ENCODE data around the gene PI4KA.
"Not testable (repeated sequence)": the region's sequence is repeated elsewhere in the genome, so short reads cannot be mapped to it uniquely, and the experiment has no call there.

Gene PI4KA

GRCh38 chr22:20746431-20747189 is 112.0 kb downstream of the PI4KA start:
- no peak for DNase-seq

- no peak for DNase-seq
Measured at GRCh38 chr22:20745119-20745518, 113.5 kb downstream of the PI4KA start.

- no peak for DNase-seq
Measured at GRCh38 chr22:20744456-20744855, 114.2 kb downstream of the PI4KA start.

GRCh38 chr22:20742764-20743163 is 115.8 kb downstream of the PI4KA start:
- DNase-seq: no peak

- DNase-seq: no peak
Measured at GRCh38 chr22:20741634-20742581, 116.7 kb downstream of the PI4KA start.

- DNase-seq: no peak
Measured at GRCh38 chr22:20741008-20741633, 117.5 kb downstream of the PI4KA start.

- no peak for DNase-seq
Measured at GRCh38 chr22:20740222-20740951, 118.2 kb downstream of the PI4KA start.

GRCh38 chr22:20738394-20739089 is 120.1 kb downstream of the PI4KA start:
- DNase-seq: no peak

- not testable (repeated sequence) for DNase-seq
Measured at GRCh38 chr22:20736891-20737290, 121.7 kb downstream of the PI4KA start.

GRCh38 chr22:20735356-20736162 is 123.1 kb downstream of the PI4KA start:
- not testable (repeated sequence) for DNase-seq

- DNase-seq: not testable (repeated sequence)
Measured at GRCh38 chr22:20732431-20732830, 126.2 kb downstream of the PI4KA start.

GRCh38 chr22:20729194-20729593 is 129.4 kb downstream of the PI4KA start:
- no peak for DNase-seq

- no peak for DNase-seq
Measured at GRCh38 chr22:20728523-20729190, 130.0 kb downstream of the PI4KA start.

- no peak for DNase-seq
Measured at GRCh38 chr22:20727118-20728015, 131.2 kb downstream of the PI4KA start.

- DNase-seq: no peak
Measured at GRCh38 chr22:20725987-20726558, 132.5 kb downstream of the PI4KA start.

GRCh38 chr22:20724676-20725454 is 133.7 kb downstream of the PI4KA start:
- DNase-seq: no peak

GRCh38 chr22:20721409-20722218 is 137.0 kb downstream of the PI4KA start:
- no peak for DNase-seq
